CD14-positive monocyte (primary cell): ENCODE results near the gene PKLR. TPM values are rescaled to one million over a fixed set of nuclear protein-coding genes. Genes with fewer than 3 reads are reported as not detected.

ENCODE experiments used
- DNase-seq, 3 donors: peaks; one replicate each; pipeline ENCODE4 v3.0.0-alpha.2; 2011 to 2022
- H2AFZ ChIP-seq: 2 replicates; pipeline ENCODE4 v1.6.0; 2012; ENCODE audit warnings: mild to moderate bottlenecking, low read depth, low read length, inconsistent platforms; ENCODE audit not compliant: insufficient read depth, poor library complexity, severe bottlenecking
- H3K27ac ChIP-seq, 2 donors: 1 replicate in 1 of 2; 2 replicates in 1 of 2; pipeline ENCODE4 v1.5.1; 2012 to 2013; ENCODE audit warnings: low read length in 2 of 2, control low read depth in 1 of 2, inconsistent platforms in 1 of 2, low read depth in 1 of 2, mild to moderate bottlenecking in 1 of 2
- H3K27me3 ChIP-seq, 2 donors: one replicate each; pipeline versions ENCODE4 v1.6.0 to v1.6.1; 2011 to 2013; ENCODE audit warnings: low read length in 2 of 2; ENCODE audit not compliant: control insufficient read depth in 2 of 2, insufficient read depth in 2 of 2
- H3K36me3 ChIP-seq, 2 donors: replicated peaks in 1 of 2; 1 replicate in 1 of 2; 2 replicates in 1 of 2; pipeline versions ENCODE4 v1.5.1 to v1.6.1; 2012 to 2013; ENCODE audit warnings: low read length in 2 of 2, control low read depth in 1 of 2, inconsistent platforms in 1 of 2, mild to moderate bottlenecking in 1 of 2; ENCODE audit not compliant: insufficient read depth in 2 of 2, control insufficient read depth in 1 of 2
- H3K4me1 ChIP-seq, 2 donors: 1 replicate in 1 of 2; 2 replicates in 1 of 2; pipeline versions ENCODE4 v1.5.1 to v1.6.1; 2012 to 2013; ENCODE audit warnings: low read length in 2 of 2, control low read depth in 1 of 2, inconsistent platforms in 1 of 2, mild to moderate bottlenecking in 1 of 2, moderate library complexity in 1 of 2; ENCODE audit not compliant: insufficient read depth in 2 of 2, control insufficient read depth in 1 of 2
- H3K4me2 ChIP-seq: replicated peaks from 2 replicates; pipeline ENCODE3; 2012; ENCODE audit warnings: low read length, moderate library complexity, mild to moderate bottlenecking; ENCODE audit not compliant: poor library complexity, severe bottlenecking; ENCODE audit errors: extremely low read depth
- H3K4me3 ChIP-seq, 3 experiments: fragments of 200-600 bp in 1 of 3; sonication (generic) in 1 of 3; replicated peaks in 1 of 3; 1 replicate in 2 of 3; 2 replicates in 1 of 3; pipeline ENCODE4 v1.5.1; 2011 to 2013; ENCODE audit warnings: low read length in 3 of 3, mild to moderate bottlenecking in 3 of 3, control low read depth in 2 of 3, low read depth in 2 of 3, inconsistent platforms in 1 of 3, moderate library complexity in 1 of 3
- H3K79me2 ChIP-seq: 2 replicates; pipeline ENCODE4 v1.6.0; 2012; ENCODE audit warnings: mild to moderate bottlenecking, control low read depth, inconsistent platforms, low read length, moderate library complexity; ENCODE audit not compliant: insufficient read depth
- H3K9ac ChIP-seq: 2 replicates; pipeline ENCODE4 v1.6.0; 2017; ENCODE audit warnings: low read length, mild to moderate bottlenecking; ENCODE audit not compliant: insufficient read depth, poor library complexity, severe bottlenecking
- H3K9me3 ChIP-seq, 2 donors: replicated peaks in 1 of 2; 1 replicate in 1 of 2; 2 replicates in 1 of 2; pipeline versions ENCODE4 v1.5.1 to v1.6.1; 2012 to 2013; ENCODE audit warnings: low read length in 2 of 2, control low read depth in 1 of 2; ENCODE audit not compliant: control insufficient read depth in 1 of 2, insufficient read depth in 1 of 2
- H4K20me1 ChIP-seq: 2 replicates; pipeline ENCODE4 v1.6.0; 2012; ENCODE audit warnings: mild to moderate bottlenecking, low read length, control low read depth, moderate library complexity; ENCODE audit not compliant: insufficient read depth
- H3K27ac Mint-ChIP-seq, 7 donors: one replicate each; pipeline ENCODE4 v1.8.0; 2020; ENCODE audit warnings: mild to moderate bottlenecking in 7 of 7, mixed read lengths in 7 of 7, moderate library complexity in 6 of 7, inconsistent platforms in 2 of 7
- H3K27me3 Mint-ChIP-seq, 3 donors: one replicate each; pipeline ENCODE4 v1.8.0; 2021 to 2022; ENCODE audit warnings: low read depth in 3 of 3, mild to moderate bottlenecking in 3 of 3, mixed read lengths in 3 of 3, moderate library complexity in 3 of 3, inconsistent platforms in 1 of 3
- H3K36me3 Mint-ChIP-seq, 2 donors: one replicate each; pipeline ENCODE4 v1.8.0; 2020; ENCODE audit warnings: mixed read lengths in 2 of 2, inconsistent platforms in 1 of 2, mild to moderate bottlenecking in 1 of 2
- H3K4me1 Mint-ChIP-seq: one replicate; pipeline ENCODE4 v1.8.0; 2020; ENCODE audit warnings: mild to moderate bottlenecking, mixed read lengths
- H3K4me3 Mint-ChIP-seq, 2 donors: one replicate each; pipeline ENCODE4 v1.8.0; 2020; ENCODE audit warnings: mild to moderate bottlenecking in 2 of 2, mixed read lengths in 2 of 2, moderate library complexity in 1 of 2
- H3K9me3 Mint-ChIP-seq, 7 donors: one replicate each; pipeline ENCODE4 v1.8.0; 2020 to 2022; ENCODE audit warnings: mixed read lengths in 7 of 7, mild to moderate bottlenecking in 6 of 7, moderate library complexity in 6 of 7, inconsistent platforms in 2 of 7
- WGBS: methylation state at CpG from one replicate; pipeline ENCODE4 v1.1.5; 2013; ENCODE audit warnings: missing lambda C conversion rate; ENCODE audit not compliant: insufficient coverage; 5-methylcytosine and 5-hydroxymethylcytosine counted together
- intact Hi-C, 2 donors: fragments of 100-400 bp; cut with micrococcal nuclease; formaldehyde crosslinking; loops; one replicate each; pipeline versions ENCODE4 v1.15.0 to v1.15.1; 2023
- polyA plus RNA-seq, 3 donors: library from polyadenylated mRNA; depleted of rRNA in 1 of 3; unstranded in 2 of 3; stranded (reverse) in 1 of 3; fragments of 300-500 nt in 2 of 3; fragments of >200 nt in 1 of 3; fragmentation: Illumina TruSeq in 2 of 3; gene quantifications; 1 replicate in 2 of 3; 2 replicates in 1 of 3; pipeline ENCODE4 v1.2.3, GENCODE V29; 2012 to 2021
- TF ChIP-seq, protein P1 (sequence below): fragments of 200-600 bp; IDR thresholded peaks from one replicate; pipeline ENCODE4 v1.8.0; 2022; ENCODE audit warnings: antibody characterized with exemption, mild to moderate bottlenecking

Gene PKLR
- polyA plus RNA-seq, 3 donors = 0.05 TPM; not detected in 2

DNA sequence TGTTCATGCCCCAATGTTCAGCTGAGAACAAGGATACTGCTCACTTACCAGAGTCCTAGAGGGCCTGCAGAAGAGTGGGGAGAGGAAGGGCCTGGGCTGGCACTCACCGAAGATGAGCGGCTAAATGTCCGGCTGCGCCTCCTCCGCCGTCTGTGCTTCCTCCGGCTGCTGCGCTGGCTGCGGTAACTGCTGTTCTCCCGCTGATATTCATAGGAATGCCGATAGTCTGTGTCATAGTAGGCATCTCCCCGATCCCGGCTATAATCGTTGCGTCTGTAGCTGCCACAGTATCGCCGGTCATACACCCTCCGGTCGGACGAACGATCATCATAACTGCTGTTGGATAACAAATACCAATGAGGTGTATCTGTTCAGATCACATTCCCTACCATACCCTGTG is 31.9 kb downstream of the PKLR start:
- H3K4me3 Mint-ChIP-seq = no peak overlapping the region
- intact Hi-C loops = no loop called here
- TF ChIP-seq, protein P1, sequence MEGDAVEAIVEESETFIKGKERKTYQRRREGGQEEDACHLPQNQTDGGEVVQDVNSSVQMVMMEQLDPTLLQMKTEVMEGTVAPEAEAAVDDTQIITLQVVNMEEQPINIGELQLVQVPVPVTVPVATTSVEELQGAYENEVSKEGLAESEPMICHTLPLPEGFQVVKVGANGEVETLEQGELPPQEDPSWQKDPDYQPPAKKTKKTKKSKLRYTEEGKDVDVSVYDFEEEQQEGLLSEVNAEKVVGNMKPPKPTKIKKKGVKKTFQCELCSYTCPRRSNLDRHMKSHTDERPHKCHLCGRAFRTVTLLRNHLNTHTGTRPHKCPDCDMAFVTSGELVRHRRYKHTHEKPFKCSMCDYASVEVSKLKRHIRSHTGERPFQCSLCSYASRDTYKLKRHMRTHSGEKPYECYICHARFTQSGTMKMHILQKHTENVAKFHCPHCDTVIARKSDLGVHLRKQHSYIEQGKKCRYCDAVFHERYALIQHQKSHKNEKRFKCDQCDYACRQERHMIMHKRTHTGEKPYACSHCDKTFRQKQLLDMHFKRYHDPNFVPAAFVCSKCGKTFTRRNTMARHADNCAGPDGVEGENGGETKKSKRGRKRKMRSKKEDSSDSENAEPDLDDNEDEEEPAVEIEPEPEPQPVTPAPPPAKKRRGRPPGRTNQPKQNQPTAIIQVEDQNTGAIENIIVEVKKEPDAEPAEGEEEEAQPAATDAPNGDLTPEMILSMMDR = no peak

DNA sequence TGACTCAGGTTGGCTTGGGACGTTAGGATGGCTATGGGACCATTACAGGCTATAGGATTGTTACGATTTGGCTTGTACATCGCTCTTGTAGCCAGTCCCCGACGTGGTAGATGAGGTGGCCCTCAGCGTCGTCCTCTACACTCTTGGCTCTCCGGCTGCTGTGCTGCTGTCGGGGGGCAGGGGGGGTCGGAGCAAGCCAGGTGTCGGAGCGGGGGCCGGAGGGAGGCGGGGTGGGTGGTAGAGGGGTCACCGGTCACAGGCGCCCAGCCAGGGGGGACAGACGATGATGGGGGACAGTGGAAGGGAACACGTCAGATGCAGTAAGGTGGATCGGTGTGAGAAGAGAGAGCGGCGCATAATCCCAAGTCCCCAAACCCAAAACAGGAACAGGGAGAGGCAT is 32.6 kb downstream of the PKLR start:
- intact Hi-C loops = no loop called here
- H3K9me3 ChIP-seq = no peaks in the 10 kb centered on the region
- H3K4me3 Mint-ChIP-seq = no peak overlapping the region
- peaks cover 10% of the 10 kb centered on the region for H3K4me1 Mint-ChIP-seq
- no peak overlapping the region for H3K27ac ChIP-seq
- no peak overlapping the region for H3K4me2 ChIP-seq
- no peak overlapping the region for H2AFZ ChIP-seq
- 99% methylated on average over 14 of the region's 21 CpGs for WGBS
- no peak overlapping the region for H3K4me3 ChIP-seq
- no peaks in the 10 kb centered on the region for H3K27me3 ChIP-seq
- DNase-seq = no peak
- H3K4me1 ChIP-seq = peaks cover 10 to 17% of the 10 kb centered on the region in 2 donors
- H3K9me3 Mint-ChIP-seq = no peaks in the 10 kb centered on the region
- H3K9ac ChIP-seq = no peak overlapping the region
- no peak overlapping the region for H3K27ac Mint-ChIP-seq
- TF ChIP-seq, protein P1 = no peak
- H3K27me3 Mint-ChIP-seq = no peaks in the 10 kb centered on the region
- H3K36me3 Mint-ChIP-seq = peaks cover 71 to 75% of the 10 kb centered on the region in 2 donors
- H4K20me1 ChIP-seq = peaks cover 40% of the 10 kb centered on the region
- peaks cover 34% of the 10 kb centered on the region for H3K79me2 ChIP-seq
- peaks cover 63 to 75% of the 10 kb centered on the region in 2 donors for H3K36me3 ChIP-seq

More for the DNA sequence above, 31.9 kb downstream of the PKLR start:
- Histone ChIP-seq H3K27ac (no peak overlapping the region), H3K36me3 (peaks cover 55 to 68% of the 10 kb centered on the region in 2 donors), H3K79me2 (peaks cover 34% of the 10 kb centered on the region), H3K4me2 (no peak overlapping the region), H3K27me3 (no peaks in the 10 kb centered on the region), H2AFZ (no peak overlapping the region), H3K4me1 (peaks cover 14 to 22% of the 10 kb centered on the region in 2 donors), H3K9ac (no peak overlapping the region), H3K9me3 (no peaks in the 10 kb centered on the region), H4K20me1 (peaks cover 40% of the 10 kb centered on the region), H3K4me3 (no peak overlapping the region)
- no peak overlapping the region for H3K27ac Mint-ChIP-seq
- peaks cover 14% of the 10 kb centered on the region for H3K4me1 Mint-ChIP-seq
- no peaks in the 10 kb centered on the region for H3K27me3 Mint-ChIP-seq
- WGBS = 98% methylated on average over 10 of the region's 21 CpGs
- H3K36me3 Mint-ChIP-seq = peaks cover 64 to 67% of the 10 kb centered on the region in 2 donors
- no peak for DNase-seq
- no peaks in the 10 kb centered on the region for H3K9me3 Mint-ChIP-seq
